IPS-15b (cell line): ENCODE measurements around the gene CIT.

Source experiments
- H3K27me3 ChIP-seq: one replicate; pipeline ENCODE4 v1.6.1; 2013; ENCODE audit warnings: low read length; ENCODE audit not compliant: control insufficient read depth, insufficient read depth
- H3K36me3 ChIP-seq: one replicate; pipeline ENCODE4 v1.6.1; 2013; ENCODE audit warnings: low read length; ENCODE audit not compliant: control insufficient read depth, insufficient read depth
- H3K4me1 ChIP-seq: one replicate; pipeline ENCODE4 v1.6.1; 2013; ENCODE audit warnings: mild to moderate bottlenecking, low read length; ENCODE audit not compliant: control insufficient read depth, insufficient read depth
- H3K4me3 ChIP-seq: one replicate; pipeline ENCODE4 v1.5.1; 2013; ENCODE audit warnings: low read depth, low read length
- H3K9ac ChIP-seq: one replicate; pipeline ENCODE4 v1.6.1; 2013; ENCODE audit warnings: low read depth, mild to moderate bottlenecking, low read length
- H3K9me3 ChIP-seq: one replicate; pipeline ENCODE4 v1.6.1; 2013; ENCODE audit warnings: mild to moderate bottlenecking, low read length; ENCODE audit not compliant: control insufficient read depth, insufficient read depth

CIT gene

GRCh38 chr12:119681728-119682638 lies 195.1 kb downstream of the CIT start:
- Histone ChIP-seq H3K4me1 (peaks cover 12% of the 10 kb centered on the region), H3K4me3 (no peak overlapping the region), H3K9ac (no peak overlapping the region), H3K36me3 (peaks cover 39% of the 10 kb centered on the region), H3K27me3 (no peaks in the 10 kb centered on the region), H3K9me3 (no peaks in the 10 kb centered on the region)

DNA sequence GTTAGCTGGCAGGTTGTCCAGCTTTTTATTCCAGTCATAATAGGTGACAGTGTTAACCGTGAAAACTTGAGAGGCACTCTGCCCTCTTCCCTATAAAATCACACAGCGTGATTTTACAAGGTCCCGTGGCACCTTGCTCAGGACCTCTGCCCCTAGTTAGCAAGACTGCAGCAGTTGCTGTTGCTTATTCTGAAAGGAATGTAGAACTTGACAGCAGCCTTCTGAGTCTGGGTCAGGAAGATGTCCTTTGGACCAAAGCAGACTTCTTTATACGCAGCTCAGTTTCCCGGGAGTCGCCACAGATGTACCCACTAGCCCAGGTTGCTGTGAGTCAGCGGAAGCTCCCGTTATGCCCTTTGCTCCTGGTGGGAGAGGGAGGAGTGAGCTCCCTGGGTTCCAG lies 196.0 kb downstream of the CIT start:
- no peak overlapping the region for H3K4me3 ChIP-seq
- H3K36me3 ChIP-seq: peaks cover 38% of the 10 kb centered on the region
- no peaks in the 10 kb centered on the region for H3K9me3 ChIP-seq
- H3K27me3 ChIP-seq: no peaks in the 10 kb centered on the region
- H3K4me1 ChIP-seq: peaks cover 12% of the 10 kb centered on the region
- H3K9ac ChIP-seq: no peak overlapping the region

DNA sequence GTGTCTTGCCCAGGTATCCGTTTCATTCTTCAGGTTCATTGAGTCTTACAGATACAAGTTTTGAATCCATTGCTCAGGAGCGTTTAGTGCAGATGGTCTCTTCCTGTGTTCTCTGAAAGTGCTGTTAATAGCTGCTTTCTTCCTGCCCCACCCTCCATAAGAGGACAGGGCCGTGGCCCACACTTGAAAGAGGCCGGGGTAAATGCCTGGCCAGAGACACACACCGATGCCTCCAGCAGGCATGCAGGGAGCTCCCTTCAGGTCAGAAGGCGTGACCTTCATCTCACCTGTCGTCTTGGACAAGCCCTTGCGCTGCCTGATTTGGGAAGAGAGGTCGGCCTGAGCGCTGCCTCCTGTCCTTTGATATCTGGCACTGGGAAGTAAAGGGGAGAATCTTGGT lies 197.6 kb downstream of the CIT start:
- Histone ChIP-seq H3K27me3 (no peaks in the 10 kb centered on the region), H3K4me3 (no peak overlapping the region), H3K4me1 (peaks cover 12% of the 10 kb centered on the region), H3K36me3 (peaks cover 52% of the 10 kb centered on the region), H3K9ac (no peak overlapping the region), H3K9me3 (no peaks in the 10 kb centered on the region)

- Histone ChIP-seq H3K9me3 (no peaks in the 10 kb centered on the region), H3K9ac (no peak overlapping the region), H3K4me1 (peaks cover 12% of the 10 kb centered on the region), H3K4me3 (no peak overlapping the region), H3K27me3 (no peaks in the 10 kb centered on the region), H3K36me3 (peaks cover 56% of the 10 kb centered on the region)
Observed at GRCh38 chr12:119679081-119679480, 198.0 kb downstream of the CIT start.

DNA sequence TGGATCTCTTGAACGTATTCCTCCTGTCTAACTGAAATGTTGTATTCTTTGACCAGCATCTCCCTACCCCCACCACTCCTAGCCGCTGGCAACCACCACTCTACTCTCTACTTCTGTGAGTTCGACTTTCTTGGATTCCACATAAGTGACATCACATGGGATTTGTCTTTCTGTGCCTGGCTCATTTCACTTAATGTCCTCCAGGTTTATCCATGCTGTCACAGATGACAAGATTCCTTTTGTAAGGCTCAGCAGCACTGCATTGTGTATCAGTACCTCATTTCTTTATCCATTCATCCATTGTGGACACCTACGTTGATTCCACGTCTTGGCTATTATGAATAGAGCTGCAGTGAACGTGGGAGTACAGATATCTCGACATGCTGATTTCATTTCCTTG lies 198.7 kb downstream of the CIT start:
- Histone ChIP-seq H3K4me1 (peaks cover 12% of the 10 kb centered on the region), H3K27me3 (no peaks in the 10 kb centered on the region), H3K36me3 (peaks cover 58% of the 10 kb centered on the region), H3K4me3 (no peak overlapping the region), H3K9ac (no peak overlapping the region), H3K9me3 (no peaks in the 10 kb centered on the region)

DNA sequence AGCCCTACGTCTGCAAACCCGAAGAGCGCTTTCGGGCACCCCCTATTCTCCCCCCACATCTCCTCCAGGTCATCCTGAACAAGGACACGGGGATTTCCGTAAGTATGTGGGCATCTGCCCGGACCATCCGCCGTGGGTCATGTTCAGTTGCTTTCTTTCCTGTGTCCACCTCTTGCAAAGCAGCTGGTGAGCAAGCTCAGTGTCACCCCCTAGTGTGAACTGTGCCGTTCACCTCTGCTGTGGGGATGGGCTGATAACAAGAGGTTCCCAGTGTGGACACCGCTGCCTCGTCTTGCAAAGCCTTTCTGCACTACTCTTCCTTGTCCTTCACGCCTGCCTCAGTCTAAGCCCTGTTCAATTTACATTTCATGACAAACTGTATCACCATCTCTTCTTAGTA lies 200.5 kb downstream of the CIT start:
- no peaks in the 10 kb centered on the region for H3K9me3 ChIP-seq
- peaks cover 66% of the 10 kb centered on the region for H3K36me3 ChIP-seq
- no peak overlapping the region for H3K9ac ChIP-seq
- H3K4me3 ChIP-seq: no peak overlapping the region
- H3K4me1 ChIP-seq: peaks cover 6% of the 10 kb centered on the region
- no peaks in the 10 kb centered on the region for H3K27me3 ChIP-seq

- no peak overlapping the region for H3K4me3 ChIP-seq
- H3K36me3 ChIP-seq: peaks cover 66% of the 10 kb centered on the region
- peaks cover 5% of the 10 kb centered on the region for H3K4me1 ChIP-seq
- no peaks in the 10 kb centered on the region for H3K9me3 ChIP-seq
- no peak overlapping the region for H3K9ac ChIP-seq
- H3K27me3 ChIP-seq: no peaks in the 10 kb centered on the region
Observed at GRCh38 chr12:119676022-119676421, 201.1 kb downstream of the CIT start.

DNA sequence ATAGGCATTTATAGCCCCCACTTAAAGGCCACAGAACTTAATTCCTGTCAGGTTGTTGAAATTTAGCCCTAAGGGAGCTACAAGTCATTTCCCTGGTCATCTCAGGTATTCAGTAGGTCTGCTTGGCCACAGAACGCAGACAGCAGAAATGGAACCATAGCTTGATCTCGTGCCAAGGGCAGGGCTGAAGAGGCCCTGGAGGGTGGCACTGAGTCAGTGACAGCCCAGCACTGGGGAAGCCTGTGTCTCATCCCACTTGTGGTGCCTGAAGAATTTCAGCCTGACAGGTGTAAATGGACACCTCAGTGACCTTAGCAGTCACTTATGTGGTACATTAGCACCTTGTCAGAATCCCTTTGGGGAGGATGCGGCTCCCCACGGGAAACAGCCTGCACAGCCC lies 202.6 kb downstream of the CIT start:
- H3K9me3 ChIP-seq: no peaks in the 10 kb centered on the region
- peaks cover 59% of the 10 kb centered on the region for H3K36me3 ChIP-seq
- H3K9ac ChIP-seq: no peak overlapping the region
- peaks cover 5% of the 10 kb centered on the region for H3K4me1 ChIP-seq
- no peaks in the 10 kb centered on the region for H3K27me3 ChIP-seq
- H3K4me3 ChIP-seq: no peak overlapping the region

DNA sequence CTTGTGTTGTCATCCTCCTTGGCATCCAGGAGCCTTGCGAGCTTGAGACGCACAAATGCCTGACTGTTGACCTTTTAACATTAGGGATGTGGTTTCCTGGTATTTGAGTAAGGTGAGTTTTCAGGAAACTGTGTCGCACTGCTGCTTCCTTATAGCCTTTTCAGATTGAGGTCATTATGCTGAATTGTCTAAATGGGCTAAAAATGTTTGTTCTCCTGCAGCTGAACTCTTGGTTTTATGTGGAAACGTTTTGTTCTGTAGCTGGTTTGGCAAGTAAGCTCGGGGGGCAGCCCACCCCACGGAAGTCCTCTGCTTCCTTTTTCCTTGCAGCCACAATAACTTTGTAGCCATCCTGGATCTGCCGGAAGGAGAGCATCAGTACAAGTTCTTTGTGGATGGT lies 203.5 kb downstream of the CIT start:
- no peak overlapping the region for H3K4me3 ChIP-seq
- H3K27me3 ChIP-seq: no peaks in the 10 kb centered on the region
- peaks cover 55% of the 10 kb centered on the region for H3K36me3 ChIP-seq
- H3K4me1 ChIP-seq: peaks cover 2% of the 10 kb centered on the region
- no peaks in the 10 kb centered on the region for H3K9me3 ChIP-seq
- H3K9ac ChIP-seq: no peak overlapping the region

DNA sequence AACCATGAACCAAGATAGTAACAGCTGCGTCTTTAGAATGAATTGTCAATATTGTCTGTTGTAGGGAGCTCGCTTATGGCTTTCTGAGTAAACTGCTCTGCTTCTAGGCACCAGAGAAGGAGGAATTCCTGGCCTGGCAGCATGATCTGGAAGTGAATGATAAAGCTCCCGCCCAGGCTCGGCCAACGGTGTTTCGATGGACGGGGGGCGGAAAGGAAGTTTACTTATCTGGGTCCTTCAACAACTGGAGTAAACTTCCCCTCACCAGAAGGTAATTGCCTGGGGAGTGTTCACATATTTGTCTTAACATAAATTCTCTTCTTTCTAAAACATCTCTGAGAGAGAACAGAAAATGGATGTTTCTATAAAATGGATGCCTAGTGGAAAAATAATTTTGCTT lies 204.9 kb downstream of the CIT start:
- no peaks in the 10 kb centered on the region for H3K4me1 ChIP-seq
- peaks cover 44% of the 10 kb centered on the region for H3K36me3 ChIP-seq
- no peak overlapping the region for H3K9ac ChIP-seq
- H3K9me3 ChIP-seq: no peaks in the 10 kb centered on the region
- no peaks in the 10 kb centered on the region for H3K27me3 ChIP-seq
- no peak overlapping the region for H3K4me3 ChIP-seq

GRCh38 chr12:119671070-119671469 lies 206.1 kb downstream of the CIT start:
- Histone ChIP-seq H3K4me3 (no peak overlapping the region), H3K27me3 (no peaks in the 10 kb centered on the region), H3K4me1 (no peaks in the 10 kb centered on the region), H3K9ac (no peak overlapping the region), H3K9me3 (no peaks in the 10 kb centered on the region), H3K36me3 (peaks cover 34% of the 10 kb centered on the region)

DNA sequence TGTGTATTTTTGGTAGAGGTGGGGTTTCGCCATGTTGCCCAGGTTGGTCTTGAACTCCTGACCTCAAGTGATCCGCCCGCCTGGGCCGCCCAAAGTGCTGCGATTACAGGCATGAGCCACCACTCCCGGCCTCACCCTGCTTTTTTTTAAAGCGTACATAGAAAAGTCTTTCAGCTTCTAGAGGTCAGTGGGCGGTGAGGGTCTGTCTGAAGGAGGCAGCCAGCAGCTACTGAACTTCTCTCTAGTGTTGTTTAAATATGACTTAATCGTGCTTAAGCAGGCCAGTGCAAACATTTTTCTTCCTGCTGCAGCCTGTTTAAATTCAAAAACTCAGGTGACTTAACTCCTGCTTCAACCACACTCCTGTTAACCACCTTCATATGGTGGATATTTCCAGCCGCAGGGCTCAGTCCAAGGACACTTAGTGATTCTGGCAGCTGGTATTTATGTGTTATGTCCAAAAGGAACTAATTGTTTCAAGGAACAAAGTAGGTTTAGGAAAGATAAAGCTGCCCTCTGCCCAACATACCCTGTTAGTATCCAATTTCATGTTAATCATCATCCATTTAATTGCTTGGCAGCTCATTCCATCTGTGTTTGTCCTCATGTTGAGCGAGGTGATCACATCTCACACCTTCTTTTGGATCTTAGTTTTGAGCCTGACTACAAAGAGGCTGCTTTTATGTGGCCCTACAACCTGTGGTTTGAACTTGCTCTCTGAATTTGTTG lies 207.2 kb downstream of the CIT start:
- H3K9me3 ChIP-seq: no peaks in the 10 kb centered on the region
- no peak overlapping the region for H3K4me3 ChIP-seq
- H3K36me3 ChIP-seq: peaks cover 25% of the 10 kb centered on the region
- no peaks in the 10 kb centered on the region for H3K27me3 ChIP-seq
- no peaks in the 10 kb centered on the region for H3K4me1 ChIP-seq
- H3K9ac ChIP-seq: no peak overlapping the region
